H1 (cell line): ENCODE results near the gene HOXB5. TPM values are rescaled to one million over a fixed set of nuclear protein-coding genes. Genes with fewer than 3 reads are reported as not detected.

Source experiments
- CTCF ChIA-PET: fragments of 300-600 bp; sonication (Branson Sonifier 250); formaldehyde crosslinking; loops from one replicate; lab custom pipeline; 2021; ENCODE audit not compliant: partially characterized antibody; lab: Charles Lee
- POLR2A ChIA-PET: fragments of 300-600 bp; sonication (Branson Sonifier 250); formaldehyde crosslinking; loops from one replicate; lab custom pipeline; 2021; ENCODE audit warnings: inconsistent platforms; ENCODE audit not compliant: partially characterized antibody; lab: Charles Lee
- DNase-seq, 2 experiments: peaks; one replicate each; pipeline versions ENCODE4 v3.0.0 to v3.0.0-alpha.2; 2010 to 2022; ENCODE audit warnings: low spot score in 2 of 2, low read depth in 1 of 2, mixed read lengths in 1 of 2
- FAIRE-seq: peaks from 2 replicates; lab custom pipeline; 2011; peaks lifted over from hg19 to GRCh38; lab: Jason Lieb, UNC
- H2AFZ ChIP-seq: 2 replicates; pipeline ENCODE4 v1.8.1; 2012; ENCODE audit warnings: low read length, inconsistent platforms
- H2AK5ac ChIP-seq: 2 replicates; pipeline ENCODE4 v1.6.1; 2013; ENCODE audit warnings: low read depth, low read length
- H2BK120ac ChIP-seq: replicated peaks from 2 replicates; pipeline ENCODE3; 2013; ENCODE audit warnings: low read depth, low read length, inconsistent platforms
- H2BK12ac ChIP-seq: 2 replicates; pipeline ENCODE4 v1.6.1; 2013; ENCODE audit warnings: low read depth, low read length
- H2BK15ac ChIP-seq: 2 replicates; pipeline ENCODE4 v1.6.1; 2013; ENCODE audit warnings: low read length
- H2BK20ac ChIP-seq: 2 replicates; pipeline ENCODE4 v1.6.1; 2013; ENCODE audit warnings: low read length
- H2BK5ac ChIP-seq: 2 replicates; pipeline ENCODE4 v1.6.1; 2013; ENCODE audit warnings: low read depth, low read length
- H3K14ac ChIP-seq: 2 replicates; pipeline ENCODE4 v1.6.1; 2013; ENCODE audit warnings: inconsistent platforms; ENCODE audit not compliant: insufficient read length
- H3K18ac ChIP-seq: 2 replicates; pipeline ENCODE4 v1.6.1; 2013; ENCODE audit warnings: low read length; ENCODE audit errors: extremely low read depth
- H3K23ac ChIP-seq: 2 replicates; pipeline ENCODE4 v1.6.1; 2013; ENCODE audit warnings: inconsistent platforms; ENCODE audit not compliant: insufficient read length
- H3K23me2 ChIP-seq: 2 replicates; pipeline ENCODE4 v1.6.1; 2013; ENCODE audit warnings: low read depth, low read length
- H3K27ac ChIP-seq: 2 replicates; pipeline ENCODE4 v1.6.1; 2011; ENCODE audit warnings: low read depth, low read length, inconsistent platforms
- H3K27me3 ChIP-seq, 4 experiments: replicated peaks in 1 of 4; 1 replicate in 1 of 4; 2 replicates in 3 of 4; pipeline versions ENCODE4 v1.6.1 to v1.8.1; 2011 to 2013; ENCODE audit warnings: low read length in 3 of 4, mild to moderate bottlenecking in 3 of 4, inconsistent platforms in 2 of 4, mixed read lengths in 2 of 4, moderate library complexity in 1 of 4; ENCODE audit not compliant: control insufficient read depth in 3 of 4, insufficient read depth in 3 of 4; ENCODE audit errors: extremely low read depth in 1 of 4
- H3K36me3 ChIP-seq, 4 experiments: 2 replicates each; pipeline versions ENCODE4 v1.6.1 to v1.8.1; 2011 to 2013; ENCODE audit warnings: mild to moderate bottlenecking in 4 of 4, low read length in 3 of 4, moderate library complexity in 2 of 4, control low read depth in 1 of 4, inconsistent platforms in 1 of 4; ENCODE audit not compliant: insufficient read depth in 4 of 4, control insufficient read depth in 2 of 4
- H3K4ac ChIP-seq: replicated peaks from 2 replicates; pipeline ENCODE3; 2013; ENCODE audit warnings: low read length, low read depth, mixed read lengths, inconsistent platforms; ENCODE audit not compliant: insufficient read length
- H3K4me1 ChIP-seq, 4 experiments: replicated peaks in 1 of 4; 1 replicate in 1 of 4; 2 replicates in 3 of 4; pipeline versions ENCODE4 v1.6.1 to v1.8.1; 2011 to 2013; ENCODE audit warnings: low read length in 3 of 4, inconsistent platforms in 2 of 4, mixed read lengths in 1 of 4; ENCODE audit not compliant: insufficient read depth in 4 of 4, control insufficient read depth in 3 of 4
- H3K4me2 ChIP-seq, 2 experiments: 2 replicates each; pipeline versions ENCODE4 v1.6.1 to v1.8.1; 2011 to 2013; ENCODE audit warnings: low read depth in 2 of 2, low read length in 2 of 2, control low read depth in 1 of 2, inconsistent platforms in 1 of 2, mild to moderate bottlenecking in 1 of 2; ENCODE audit not compliant: insufficient read depth in 1 of 2
- H3K4me3 ChIP-seq, 4 experiments: fragments of 200-600, 300-600 bp in 1 of 4; sonication (generic), shearing (Covaris generic), sonication (Bioruptor Twin) in 1 of 4; 2 replicates each; pipeline versions ENCODE4 v1.5.1 to v1.8.1; 2011 to 2016; ENCODE audit warnings: low read length in 4 of 4, low read depth in 3 of 4, control low read depth in 2 of 4, inconsistent platforms in 2 of 4, mild to moderate bottlenecking in 2 of 4, mixed read lengths in 1 of 4, moderate library complexity in 1 of 4; ENCODE audit not compliant: insufficient read depth in 2 of 4; ENCODE audit errors: extremely low read depth in 1 of 4
- H3K56ac ChIP-seq: replicated peaks from 2 replicates; pipeline ENCODE3; 2013; ENCODE audit warnings: low read depth, mild to moderate bottlenecking, mixed read lengths, low read length, inconsistent platforms; ENCODE audit not compliant: insufficient read length
- H3K79me1 ChIP-seq: 2 replicates; pipeline ENCODE4 v1.6.1; 2013; ENCODE audit warnings: low read depth, low read length, control low read depth
- H3K79me2 ChIP-seq, 2 experiments: 2 replicates each; pipeline versions ENCODE4 v1.6.1 to v1.8.1; 2012 to 2013; ENCODE audit warnings: low read length in 2 of 2, mild to moderate bottlenecking in 2 of 2, inconsistent platforms in 1 of 2; ENCODE audit not compliant: insufficient read depth in 2 of 2, control insufficient read depth in 1 of 2
- H3K9ac ChIP-seq, 4 experiments: replicated peaks in 1 of 4; 1 replicate in 1 of 4; 2 replicates in 3 of 4; pipeline versions ENCODE4 v1.6.1 to v1.8.1; 2011 to 2013; ENCODE audit warnings: low read depth in 3 of 4, low read length in 3 of 4, control low read depth in 2 of 4, mild to moderate bottlenecking in 2 of 4, moderate library complexity in 2 of 4, inconsistent platforms in 1 of 4; ENCODE audit errors: extremely low read depth in 1 of 4
- H3K9me3 ChIP-seq, 2 experiments: 2 replicates each; pipeline versions ENCODE4 v1.6.1 to v1.8.1; 2012 to 2013; ENCODE audit warnings: mild to moderate bottlenecking in 2 of 2, moderate library complexity in 2 of 2, control low read depth in 1 of 2, inconsistent platforms in 1 of 2, low read depth in 1 of 2, low read length in 1 of 2, mixed read lengths in 1 of 2; ENCODE audit not compliant: insufficient read depth in 2 of 2
- H4K20me1 ChIP-seq, 2 experiments: replicated peaks in 1 of 2; 2 replicates each; pipeline versions ENCODE3 to v1.8.1; 2011 to 2013; ENCODE audit warnings: inconsistent platforms in 2 of 2, low read length in 2 of 2, mild to moderate bottlenecking in 1 of 2; ENCODE audit not compliant: insufficient read depth in 2 of 2, control insufficient read depth in 1 of 2
- H4K5ac ChIP-seq: 2 replicates; pipeline ENCODE4 v1.6.1; 2013; ENCODE audit warnings: low read length, low read depth, mixed read lengths, inconsistent platforms; ENCODE audit not compliant: insufficient read length
- H4K8ac ChIP-seq: 2 replicates; pipeline ENCODE4 v1.8.0; 2013; ENCODE audit warnings: mild to moderate bottlenecking, moderate library complexity, low read length, inconsistent platforms; ENCODE audit not compliant: insufficient read depth; ENCODE audit errors: extremely low read depth
- H4K91ac ChIP-seq: replicated peaks from 2 replicates; pipeline ENCODE3; 2013; ENCODE audit warnings: low read length, mixed read lengths, inconsistent platforms; ENCODE audit not compliant: insufficient read length
- CBX8 ChIP-seq: fragments of 300-800, 300-1000 bp; sonication (generic); IDR thresholded peaks from 2 replicates; pipeline ENCODE4 v1.7.1; 2016; ENCODE audit warnings: low read depth, low read length, borderline replicate concordance
- EP300 ChIP-seq, 2 experiments: IDR thresholded peaks; 1 replicate in 1 of 2; 2 replicates in 1 of 2; pipeline ENCODE4 v1.6.1; 2011 to 2012; ENCODE audit warnings: low read depth in 2 of 2, low read length in 2 of 2, mild to moderate bottlenecking in 2 of 2, borderline replicate concordance in 1 of 2, inconsistent platforms in 1 of 2, moderate library complexity in 1 of 2
- HDAC2 ChIP-seq, 2 experiments: fragments of 300-600 bp in 1 of 2; sonication (generic) in 1 of 2; IDR thresholded peaks; 2 replicates each; pipeline ENCODE4 v1.6.1; 2011 to 2012; ENCODE audit warnings: low read depth in 2 of 2, low read length in 2 of 2, mild to moderate bottlenecking in 2 of 2, moderate library complexity in 2 of 2, borderline replicate concordance in 1 of 2, inconsistent platforms in 1 of 2
- HDAC6 ChIP-seq: IDR thresholded peaks from one replicate; pipeline ENCODE4 v1.7.1; 2012; ENCODE audit warnings: low read depth, mild to moderate bottlenecking, inconsistent platforms, low read length, moderate library complexity
- JUN ChIP-seq: IDR thresholded peaks from 2 replicates; pipeline ENCODE4 v1.6.1; 2011; ENCODE audit warnings: low read depth, mild to moderate bottlenecking, improper control_type of control experiment, low read length
- RAD21 ChIP-seq, 2 experiments: IDR thresholded peaks in 1 of 2; conservative IDR thresholded peaks in 1 of 2; 2 replicates each; pipeline ENCODE4 v1.6.1; 2011; ENCODE audit warnings: low read depth in 2 of 2, low read length in 2 of 2, improper control_type of control experiment in 1 of 2, inconsistent platforms in 1 of 2, mild to moderate bottlenecking in 1 of 2, moderate library complexity in 1 of 2
- WGBS, 2 experiments: shearing (Covaris generic) in 1 of 2; methylation state at CpG; one replicate each; pipeline versions ENCODE4 v1.1.6 to v1.1.7; 2013 to 2015; ENCODE audit warnings: low lambda C conversion rate in 2 of 2, mixed read lengths in 2 of 2, inconsistent platforms in 1 of 2, low coverage in 1 of 2, missing lambda C conversion rate in 1 of 2; ENCODE audit not compliant: insufficient replicate concordance in 2 of 2, insufficient coverage in 1 of 2, insufficient read length in 1 of 2; ENCODE audit errors: extremely low coverage in 1 of 2, missing lambda C conversion rate in 1 of 2; 5-methylcytosine and 5-hydroxymethylcytosine counted together
- polyA plus RNA-seq, 7 experiments: library from polyadenylated mRNA; depleted of rRNA in 3 of 7; stranded (reverse) in 5 of 7; unstranded in 2 of 7; fragments of >200 nt in 5 of 7; fragments of 200-250 nt in 2 of 7; gene quantifications; 1 replicate in 5 of 7; 2 replicates in 1 of 7; 4 replicates in 1 of 7; pipeline versions ENCODE4 v1.2.1 to v1.2.3, GENCODE V29; 2011 to 2013; ENCODE audit warnings: missing spikeins in 2 of 7, mixed read lengths in 2 of 7
- total RNA-seq: library from RNA; stranded (reverse); fragmentation: NEBNext Ultra II Directional; extraction: Animal tissue kit (Norgen Biotek cat#: 25700); gene quantifications from 2 replicates; pipeline ENCODE4 v1.2.1, GENCODE V29; 2021
- TF ChIP-seq, protein P1 (sequence below): IDR thresholded peaks from 2 replicates; pipeline ENCODE4 v1.6.1; 2012; ENCODE audit warnings: inconsistent platforms

Gene HOXB5
- total and polyA plus RNA-seq, 2 of the 8 experiments (the other 6 are each of a cell fraction or from before 2014, with no cell fraction given), result not detected

- Histone ChIP-seq H3K56ac (no peak overlapping the region), H3K23ac (no peak overlapping the region), H3K4me3 (no peak overlapping the region), H3K9me3 (no peaks in the 10 kb centered on the region), H3K18ac (no peak overlapping the region), H3K4me2 (no peak overlapping the region), H3K79me1 (no peaks in the 10 kb centered on the region), H2AK5ac (no peak overlapping the region), H4K5ac (no peak overlapping the region), H2AFZ (no peak overlapping the region), H4K8ac (no peak overlapping the region), H3K9ac (no peak overlapping the region), H3K14ac (no peak overlapping the region), H4K20me1 (peaks cover 9 to 33% of the 10 kb centered on the region in 2 experiments), H3K36me3 (peaks cover 0 to 10% (median 0%) of the 10 kb centered on the region in 4 experiments; a peak in 1 of 8 replicates), H2BK5ac (no peak overlapping the region), H2BK120ac (no peak overlapping the region), H2BK15ac (no peak overlapping the region), H3K23me2 (no peaks in the 10 kb centered on the region), H3K79me2 (no peaks in the 10 kb centered on the region), H4K91ac (no peak overlapping the region), H3K4me1 (peaks cover 0 to 3% (median 2%) of the 10 kb centered on the region in 4 experiments; a peak in 4 of 7 replicates), H2BK12ac (no peak overlapping the region), H3K4ac (no peak overlapping the region), H3K27ac (no peak overlapping the region), H2BK20ac (no peak overlapping the region), H3K27me3 (peaks cover 98 to 100% (median 100%) of the 10 kb centered on the region in 4 experiments)
- ChIA-PET POLR2A (no interaction called here), CTCF (interaction anchor here (0.6 to 3.4 kb wide), 12 partner anchors 11 to 424 kb away, joined by 3 to 15 read pairs (median 4); partner anchors contain the start of genes HOXB9 and PRAC2)
- FAIRE-seq (no peak), DNase-seq (no peak)
- WGBS, 2 experiments, result 64% methylated on average over 6 of the region's 6 CpGs; no CpG with 5 or more reads in 1 of the 2 experiments
- TF ChIP-seq HDAC6, result no peak
- no peak for TF ChIP-seq RAD21 (IDR thresholded peaks at IDR 0.05 in 1 of 2, conservative IDR thresholded peaks at IDR 0.05 in 1 of 2; ENCODE audit: low read depth in 2 of 2, low read length in 2 of 2)
- TF ChIP-seq HDAC2 (IDR thresholded peaks at IDR 0.05; ENCODE audit: borderline replicate concordance in 1 of 2, low read depth in 2 of 2, low read length in 2 of 2), result no peak
- TF ChIP-seq, protein P1, sequence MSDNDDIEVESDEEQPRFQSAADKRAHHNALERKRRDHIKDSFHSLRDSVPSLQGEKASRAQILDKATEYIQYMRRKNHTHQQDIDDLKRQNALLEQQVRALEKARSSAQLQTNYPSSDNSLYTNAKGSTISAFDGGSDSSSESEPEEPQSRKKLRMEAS, result no peak
- TF ChIP-seq JUN, result no peak
- no peak for TF ChIP-seq EP300 (IDR thresholded peaks at IDR 0.05; ENCODE audit: borderline replicate concordance in 1 of 2, low read depth in 2 of 2, low read length in 2 of 2)
- TF ChIP-seq CBX8, result peak; percentile 90; the same call in 1 of the 2 replicates
These were observed 46.6 kb upstream of the HOXB5 start for GRCh38 chr17:48639982-48640857.
